ENCODE measurements around the gene PNMA5.

GRCh38 chrX:152958524-152959465, 35.1 kb downstream of the PNMA5 start:
- TF ChIP-seq CTCF (IDR thresholded peaks at IDR 0.05; ENCODE audit: low read depth, low read length) (peak; percentile 67), POLR2A (IDR thresholded peaks at IDR 0.05; ENCODE audit: extremely low read depth, insufficient read length) (no peak), MAX (IDR thresholded peaks at IDR 0.05; ENCODE audit: low read depth, low read length) (peak; percentile 48; the same call in 1 of the 2 replicates)

All from NB4 (cell line).